ENCODE measurements around the gene LNPEP. TPM values are rescaled to one million over a fixed set of nuclear protein-coding genes. Genes with fewer than 3 reads are reported as not detected.
A peak's percentile ranks its signal among the peaks of the same experiment; 100 is the strongest.

The LNPEP gene
- total RNA-seq, 1 donor from 2014 or later: 13.2 TPM

GRCh38 chr5:97009921-97010320 lies 74.0 kb downstream of the LNPEP start:
- no peak for DNase-seq (ENCODE audit: low spot score)
- peaks cover 3% of the 10 kb centered on the region for H3K27me3 Mint-ChIP-seq (ENCODE audit: unreplicated experiment)
- TF ChIP-seq CTCF (IDR thresholded peaks at IDR 0.05; ENCODE audit: unreplicated experiment): no peak

GRCh38 chr5:97010606-97011005 lies 74.7 kb downstream of the LNPEP start:
- Mint-ChIP-seq H3K27me3 (ENCODE audit: unreplicated experiment) (peaks cover 3% of the 10 kb centered on the region), H3K27ac (ENCODE audit: unreplicated experiment) (no peak overlapping the region)

More at GRCh38 chr5:97009921-97010320, 74.0 kb downstream of the LNPEP start:
- Mint-ChIP-seq H3K4me1 (ENCODE audit: unreplicated experiment) (peaks cover 7% of the 10 kb centered on the region), H3K27ac (ENCODE audit: unreplicated experiment) (peak overlapping the region; percentile 27), H3K36me3 (ENCODE audit: low read depth, unreplicated experiment) (no peaks in the 10 kb centered on the region), H3K9me3 (ENCODE audit: unreplicated experiment) (no peaks in the 10 kb centered on the region), H3K4me3 (ENCODE audit: unreplicated experiment) (no peak overlapping the region)

GRCh38 chr5:97011567-97011966 lies 75.7 kb downstream of the LNPEP start:
- H3K9me3 Mint-ChIP-seq (ENCODE audit: unreplicated experiment): no peaks in the 10 kb centered on the region
- H3K27ac Mint-ChIP-seq (ENCODE audit: unreplicated experiment): no peak overlapping the region
- peaks cover 7% of the 10 kb centered on the region for H3K4me1 Mint-ChIP-seq (ENCODE audit: unreplicated experiment)
- H3K4me3 Mint-ChIP-seq (ENCODE audit: unreplicated experiment): no peak overlapping the region
- no peak for TF ChIP-seq CTCF (IDR thresholded peaks at IDR 0.05; ENCODE audit: unreplicated experiment)
- H3K27me3 Mint-ChIP-seq (ENCODE audit: unreplicated experiment): peaks cover 3% of the 10 kb centered on the region
- no peak for DNase-seq (ENCODE audit: low spot score)
- no peaks in the 10 kb centered on the region for H3K36me3 Mint-ChIP-seq (ENCODE audit: low read depth, unreplicated experiment)

More at GRCh38 chr5:97010606-97011005, 74.7 kb downstream of the LNPEP start:
- no peak for DNase-seq (ENCODE audit: low spot score)
- no peak for TF ChIP-seq CTCF (IDR thresholded peaks at IDR 0.05; ENCODE audit: unreplicated experiment)
- H3K36me3 Mint-ChIP-seq (ENCODE audit: low read depth, unreplicated experiment): no peaks in the 10 kb centered on the region
- no peaks in the 10 kb centered on the region for H3K9me3 Mint-ChIP-seq (ENCODE audit: unreplicated experiment)
- peaks cover 7% of the 10 kb centered on the region for H3K4me1 Mint-ChIP-seq (ENCODE audit: unreplicated experiment)
- no peak overlapping the region for H3K4me3 Mint-ChIP-seq (ENCODE audit: unreplicated experiment)

GRCh38 chr5:97019435-97020117 lies 83.7 kb downstream of the LNPEP start:
- Mint-ChIP-seq H3K36me3 (ENCODE audit: low read depth, unreplicated experiment) (no peaks in the 10 kb centered on the region), H3K4me3 (ENCODE audit: unreplicated experiment) (no peak overlapping the region), H3K27me3 (ENCODE audit: unreplicated experiment) (no peaks in the 10 kb centered on the region), H3K4me1 (ENCODE audit: unreplicated experiment) (peaks cover 4% of the 10 kb centered on the region), H3K9me3 (ENCODE audit: unreplicated experiment) (no peaks in the 10 kb centered on the region), H3K27ac (ENCODE audit: unreplicated experiment) (no peak overlapping the region)
- TF ChIP-seq CTCF (IDR thresholded peaks at IDR 0.05; ENCODE audit: unreplicated experiment): no peak
- no peak for DNase-seq (ENCODE audit: low spot score)

GRCh38 chr5:97021416-97021815 lies 85.5 kb downstream of the LNPEP start:
- TF ChIP-seq CTCF (IDR thresholded peaks at IDR 0.05; ENCODE audit: unreplicated experiment): no peak
- peaks cover 4% of the 10 kb centered on the region for H3K4me1 Mint-ChIP-seq (ENCODE audit: unreplicated experiment)
- H3K27ac Mint-ChIP-seq (ENCODE audit: unreplicated experiment): no peak overlapping the region
- no peak for DNase-seq (ENCODE audit: low spot score)
- peaks cover 5% of the 10 kb centered on the region for H3K36me3 Mint-ChIP-seq (ENCODE audit: low read depth, unreplicated experiment)
- no peaks in the 10 kb centered on the region for H3K9me3 Mint-ChIP-seq (ENCODE audit: unreplicated experiment)
- no peak overlapping the region for H3K4me3 Mint-ChIP-seq (ENCODE audit: unreplicated experiment)
- H3K27me3 Mint-ChIP-seq (ENCODE audit: unreplicated experiment): no peaks in the 10 kb centered on the region
